GM21723 (cell line): ENCODE results near the gene SBF2.

Experiments
- ATAC-seq: cut with Tn5 transposase; IDR thresholded peaks from one replicate; pipeline ENCODE4 v1.9.1; 2021; ENCODE audit warnings: mild to moderate bottlenecking, moderate library complexity; ENCODE audit not compliant: unreplicated experiment

The SBF2 gene

DNA sequence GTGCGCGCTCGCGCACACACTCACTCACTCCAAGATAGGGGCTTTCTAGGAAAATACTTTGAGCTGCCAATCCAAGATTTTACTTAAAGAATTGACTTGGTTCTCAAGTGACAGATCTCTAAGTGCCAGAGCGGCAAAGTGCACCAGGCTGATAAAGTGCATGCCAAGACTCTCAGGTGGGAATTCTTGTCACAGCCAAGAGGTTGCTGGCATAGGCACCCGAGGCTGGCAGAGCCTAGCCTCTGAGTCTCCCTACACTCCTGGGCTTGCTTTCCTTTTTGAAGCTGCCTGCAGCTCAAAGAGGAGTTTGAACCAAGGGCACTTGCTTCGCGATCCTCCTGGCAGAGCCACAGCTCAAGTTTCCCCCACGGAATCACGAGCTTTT lies 8.3 kb upstream of the SBF2 start:
- ATAC-seq: no peak

DNA sequence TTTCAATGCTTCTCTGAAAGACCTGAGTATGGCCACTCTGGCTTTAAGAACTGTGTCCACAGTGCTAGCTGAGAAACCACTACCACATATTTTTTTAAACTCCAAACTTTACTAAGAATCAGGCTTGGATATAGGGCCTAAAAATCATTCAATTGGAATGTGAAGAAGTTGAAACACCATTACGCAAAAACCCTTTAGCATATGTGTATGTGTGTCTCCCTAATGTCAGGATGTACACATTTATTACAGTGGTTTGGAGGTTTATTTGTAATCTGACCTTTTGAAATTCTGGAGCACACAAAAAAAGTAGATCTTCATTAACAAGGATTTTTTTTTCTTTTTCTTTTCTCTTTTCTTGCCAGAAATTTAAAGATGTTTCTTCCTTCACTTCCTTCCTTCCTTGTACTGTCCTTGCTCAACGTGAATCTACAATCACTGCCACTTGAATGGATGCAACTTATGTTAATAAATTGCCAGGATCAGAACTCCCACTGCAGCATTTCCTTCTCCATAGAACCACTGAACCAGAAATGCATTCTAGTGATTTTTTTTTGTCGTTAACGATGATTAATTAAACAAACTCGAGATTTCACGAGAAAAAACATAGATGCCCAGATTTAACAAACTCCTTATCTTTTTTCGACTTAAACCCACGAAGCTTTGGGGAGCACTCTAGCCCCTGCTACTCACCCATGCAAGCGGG lies 7.8 kb upstream of the SBF2 start:
- ATAC-seq: no peak

DNA sequence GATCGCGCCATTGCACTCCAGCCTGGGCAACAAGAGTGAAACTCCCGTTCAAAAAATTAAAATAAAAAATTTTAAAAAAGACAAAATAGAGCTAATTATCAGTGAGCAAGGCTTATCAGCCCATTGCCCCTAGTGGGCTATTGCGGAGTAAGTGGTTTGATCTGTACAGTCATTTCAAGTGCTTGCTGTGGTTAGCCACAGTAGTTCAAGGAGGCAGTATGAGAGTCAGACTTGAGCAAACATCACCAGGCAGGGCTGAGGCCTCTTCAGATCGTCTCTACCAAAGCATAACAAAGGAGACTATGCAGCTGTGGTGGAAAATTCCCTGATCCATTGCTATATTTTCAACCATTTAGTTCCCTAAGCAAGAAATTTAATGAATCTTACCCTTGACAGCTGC lies 4.3 kb upstream of the SBF2 start:
- ATAC-seq: peak; percentile 82

DNA sequence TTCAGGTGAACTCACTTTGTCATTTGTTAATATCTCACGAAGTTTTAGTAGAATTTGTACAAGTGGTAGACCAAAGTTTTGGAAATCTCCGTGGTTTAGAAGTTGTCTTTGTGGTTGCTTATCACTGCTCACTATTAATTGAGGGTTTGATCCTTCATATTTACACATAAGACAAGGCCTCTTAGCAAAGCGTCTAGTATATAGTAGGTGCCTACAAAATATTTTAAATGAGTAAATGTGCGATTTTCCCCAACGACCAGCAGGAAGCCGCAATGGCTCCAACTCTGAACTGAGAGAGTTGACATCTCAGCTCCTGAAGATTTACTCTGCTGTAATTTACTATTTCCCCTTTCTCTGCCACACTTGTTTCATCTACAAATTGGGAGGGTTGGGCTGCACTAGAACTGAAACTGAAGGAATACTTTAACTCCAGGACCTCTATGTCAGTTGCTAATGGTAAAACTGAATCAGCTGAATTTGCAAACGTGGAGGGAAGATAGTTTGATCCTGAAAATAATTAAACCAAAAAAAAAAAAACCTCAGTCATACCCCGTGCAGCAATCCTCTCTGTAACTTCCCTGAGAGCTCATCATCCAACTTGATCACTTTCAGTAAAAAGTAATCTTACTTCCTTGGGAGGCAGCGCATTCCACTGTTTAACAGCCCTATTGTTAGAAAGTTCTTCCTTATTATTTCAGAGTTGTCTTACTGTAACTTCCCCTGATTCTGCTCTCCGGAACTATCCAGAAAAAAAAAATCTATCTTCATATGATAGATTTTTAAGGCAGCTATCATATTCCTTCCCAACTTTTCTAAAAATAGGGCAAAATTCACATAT lies 1.3 kb upstream of the SBF2 start:
- ATAC-seq: no peak

DNA sequence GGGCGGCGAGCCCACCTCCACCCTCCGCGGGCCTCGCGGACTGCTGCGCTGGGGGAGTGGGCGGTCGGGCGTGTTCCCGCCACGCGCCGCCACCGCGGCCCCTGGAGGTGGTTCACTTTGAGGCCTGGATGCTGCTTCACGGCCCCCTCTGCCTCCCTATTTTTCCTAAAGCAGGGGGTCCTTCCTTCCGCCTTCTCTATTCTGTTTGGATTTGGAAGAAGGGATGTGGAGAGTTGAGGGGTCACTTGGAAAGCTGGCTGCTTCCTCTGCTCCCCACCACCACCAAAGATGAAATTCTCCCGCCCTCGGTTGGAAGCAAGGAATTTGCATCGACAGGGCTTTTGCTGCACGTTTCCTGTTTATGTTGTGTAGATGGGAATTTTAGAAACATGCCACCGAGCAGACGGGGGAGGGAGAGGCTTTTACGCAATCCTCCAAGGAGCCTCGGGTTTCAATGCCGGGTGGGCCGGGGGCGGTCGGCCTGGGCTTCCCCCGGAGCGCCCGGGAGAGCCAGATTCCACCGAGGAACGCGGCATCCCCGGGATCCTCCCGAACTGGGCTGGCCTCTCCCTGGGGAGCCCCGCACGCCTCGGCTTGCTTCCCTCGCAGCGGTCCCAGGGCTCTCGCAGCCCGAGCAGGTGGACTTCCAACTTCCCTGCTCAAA lies 403 bp upstream of the SBF2 start:
- ATAC-seq: no peak

DNA sequence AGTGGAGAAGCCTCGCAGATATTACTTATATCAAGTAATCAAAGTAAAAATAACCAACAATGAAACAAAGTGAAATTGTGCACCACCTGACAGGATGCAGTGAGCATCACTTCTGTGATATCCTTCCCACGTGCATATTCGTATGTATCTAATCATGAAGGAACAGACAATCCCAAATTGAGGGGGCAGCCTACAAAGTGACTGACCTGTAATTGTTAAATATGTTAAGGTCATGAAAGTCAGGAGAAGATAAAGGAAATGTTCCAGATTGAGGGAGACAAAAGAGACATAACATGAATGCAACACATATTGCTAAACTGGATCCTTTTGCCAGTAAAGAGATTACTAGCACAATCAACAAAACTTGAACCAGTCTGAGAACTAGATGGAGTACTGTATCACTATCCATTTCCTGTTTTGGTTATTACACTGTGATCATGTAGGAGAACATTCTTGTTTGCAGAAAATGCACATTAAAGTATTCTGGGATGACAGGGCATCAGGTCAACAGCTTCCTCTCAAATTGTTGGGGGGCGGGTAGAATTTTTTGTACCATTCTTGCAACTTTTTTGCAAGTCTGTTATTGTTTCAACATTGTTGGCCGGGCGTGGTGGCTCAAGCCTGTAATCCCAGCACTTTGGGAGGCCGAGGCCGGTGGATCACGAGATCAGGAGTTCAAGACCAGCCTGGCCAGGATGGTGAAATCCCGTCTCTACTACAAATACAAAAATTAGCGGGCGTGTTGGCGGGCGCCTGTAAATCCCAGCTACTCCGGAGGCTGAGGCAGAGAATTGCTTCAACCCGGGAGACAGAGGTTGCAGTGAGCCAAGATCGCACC lies 2.0 kb downstream of the SBF2 start:
- ATAC-seq: no peak

DNA sequence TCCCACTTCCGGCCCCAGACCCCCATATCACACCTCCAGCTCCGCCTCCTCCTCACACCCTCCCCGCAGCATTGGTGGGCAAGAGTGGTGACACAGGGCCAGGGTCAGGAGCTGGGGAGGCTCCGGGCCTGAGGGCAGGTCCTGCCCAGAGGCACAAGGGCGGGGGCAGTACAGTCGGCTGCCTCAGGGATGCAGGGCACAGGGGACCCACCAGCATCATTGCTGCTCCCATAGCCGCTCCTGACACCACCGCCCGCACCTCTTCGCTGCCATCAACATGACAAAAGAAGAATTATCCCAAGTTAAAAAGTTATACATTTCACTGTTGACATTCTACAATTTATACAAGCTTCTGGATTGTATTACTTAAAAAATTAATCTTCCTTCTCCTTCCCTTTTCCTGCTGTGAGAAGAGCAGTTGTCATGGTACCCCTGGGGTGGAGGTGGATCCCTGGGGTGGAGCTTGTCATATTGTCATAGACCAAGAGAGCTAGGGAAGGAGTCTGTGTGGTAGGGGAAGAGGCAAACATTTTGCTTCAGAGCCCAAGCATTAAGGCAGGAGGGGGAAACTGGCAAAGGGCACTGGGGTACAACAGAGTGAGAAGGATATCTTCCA lies 4.1 kb downstream of the SBF2 start:
- ATAC-seq: no peak

DNA sequence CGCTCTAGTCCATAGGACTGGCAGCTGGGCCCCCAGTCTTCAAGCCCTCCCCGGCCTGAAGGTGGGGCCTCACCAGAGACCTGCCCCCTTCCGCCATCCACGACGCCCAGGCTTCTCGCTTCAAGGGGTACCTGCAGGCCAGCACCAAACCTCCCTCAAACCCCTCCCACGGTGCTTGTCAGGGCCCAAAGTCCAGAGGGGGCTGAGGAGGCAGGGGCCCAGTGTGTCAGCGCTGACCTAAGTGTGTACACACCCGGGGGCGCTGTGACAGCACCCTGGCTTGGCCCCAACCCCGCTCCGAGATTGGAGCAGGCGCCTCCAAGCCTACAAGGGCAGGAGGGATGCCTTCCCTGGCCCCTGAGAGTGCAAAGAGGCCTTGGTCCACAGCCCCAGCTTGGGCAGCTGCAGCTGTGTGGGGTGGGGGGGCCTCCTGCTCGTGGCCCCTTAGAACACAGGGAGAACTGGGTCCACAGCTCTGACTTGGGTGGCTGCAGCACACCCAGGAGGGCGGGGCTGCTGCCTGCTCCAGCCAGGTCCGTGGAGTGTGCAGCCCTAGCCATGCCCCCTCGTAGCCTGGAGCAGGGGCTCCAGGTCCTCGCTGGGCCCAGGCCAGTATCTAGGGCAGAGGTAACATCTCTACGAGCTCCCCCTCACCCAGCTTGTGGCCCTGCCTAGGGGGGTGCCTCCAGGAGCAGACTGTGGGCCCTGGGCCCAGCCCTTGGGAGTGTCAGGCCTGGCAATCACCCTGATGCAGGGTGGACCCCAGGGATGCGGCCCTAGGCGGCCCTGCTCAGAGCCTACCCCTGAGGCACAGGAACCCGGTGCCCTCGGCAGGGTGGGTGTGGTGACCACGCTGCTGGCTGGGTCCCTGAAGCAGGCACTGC lies 4.9 kb downstream of the SBF2 start:
- ATAC-seq: no peak

DNA sequence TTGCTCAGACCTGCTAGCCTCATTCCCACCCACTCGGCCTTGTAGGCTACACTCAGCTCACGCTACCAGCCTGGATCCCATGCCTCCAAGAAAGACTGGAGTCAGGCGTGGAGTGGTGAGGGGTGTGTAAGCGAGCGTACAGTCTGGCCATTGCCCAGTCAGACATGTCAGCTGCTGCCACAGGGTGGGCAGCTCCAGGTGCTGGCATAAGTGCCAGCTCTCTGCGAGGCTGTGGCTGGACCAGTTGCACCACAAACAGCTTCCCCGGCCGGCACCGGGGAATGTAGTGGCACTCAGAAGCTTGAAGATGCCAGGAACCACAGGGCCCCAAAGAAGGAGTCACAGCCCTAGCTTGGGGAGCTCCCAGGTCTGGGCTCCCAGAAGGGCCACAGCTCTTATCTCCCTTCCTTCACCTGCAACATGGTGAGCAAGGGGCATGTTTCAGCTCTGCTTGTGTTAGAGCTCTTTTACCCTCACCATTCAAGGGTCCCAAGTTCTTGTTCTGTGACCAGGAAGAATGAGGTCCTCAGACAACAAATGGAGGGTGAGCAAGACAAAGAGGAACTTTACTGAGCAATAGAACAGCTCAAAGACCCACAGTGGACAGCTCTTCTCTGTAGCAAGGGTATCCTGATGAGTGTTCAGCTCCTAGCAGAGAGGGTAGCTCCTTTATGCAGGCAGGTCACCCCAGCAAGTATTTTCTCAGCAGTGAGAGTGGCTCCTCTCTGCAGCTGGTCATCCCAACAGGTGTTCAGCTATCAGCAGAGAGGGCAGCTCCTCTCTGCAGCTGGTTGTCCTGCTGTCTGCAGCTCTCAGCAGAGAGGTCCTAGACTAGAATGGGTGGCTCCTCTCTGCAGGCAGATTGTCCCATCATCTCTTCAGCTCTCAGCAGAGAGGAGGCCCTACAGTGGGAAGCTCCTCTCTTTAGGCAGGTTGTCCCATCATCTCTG lies 6.0 kb downstream of the SBF2 start:
- no peak for ATAC-seq

DNA sequence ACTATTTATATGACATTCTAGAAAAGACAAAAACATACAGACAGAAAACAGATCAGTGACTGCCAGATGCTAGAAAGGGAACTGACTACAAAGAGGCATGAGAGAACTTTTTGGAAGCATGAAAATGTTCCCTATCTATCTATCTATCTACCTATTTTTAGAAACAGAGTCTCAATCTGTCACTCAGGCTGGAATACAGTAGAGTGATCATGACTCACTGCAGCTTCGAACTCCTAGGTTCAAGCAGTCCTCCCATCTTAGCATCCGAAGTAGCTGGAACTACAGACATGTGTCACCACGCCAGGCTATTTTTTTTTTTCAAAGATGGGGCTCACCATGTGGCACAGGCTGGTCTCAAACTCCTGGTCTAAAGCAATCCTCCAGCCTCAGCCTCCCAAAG lies 6.9 kb downstream of the SBF2 start:
- no peak for ATAC-seq

DNA sequence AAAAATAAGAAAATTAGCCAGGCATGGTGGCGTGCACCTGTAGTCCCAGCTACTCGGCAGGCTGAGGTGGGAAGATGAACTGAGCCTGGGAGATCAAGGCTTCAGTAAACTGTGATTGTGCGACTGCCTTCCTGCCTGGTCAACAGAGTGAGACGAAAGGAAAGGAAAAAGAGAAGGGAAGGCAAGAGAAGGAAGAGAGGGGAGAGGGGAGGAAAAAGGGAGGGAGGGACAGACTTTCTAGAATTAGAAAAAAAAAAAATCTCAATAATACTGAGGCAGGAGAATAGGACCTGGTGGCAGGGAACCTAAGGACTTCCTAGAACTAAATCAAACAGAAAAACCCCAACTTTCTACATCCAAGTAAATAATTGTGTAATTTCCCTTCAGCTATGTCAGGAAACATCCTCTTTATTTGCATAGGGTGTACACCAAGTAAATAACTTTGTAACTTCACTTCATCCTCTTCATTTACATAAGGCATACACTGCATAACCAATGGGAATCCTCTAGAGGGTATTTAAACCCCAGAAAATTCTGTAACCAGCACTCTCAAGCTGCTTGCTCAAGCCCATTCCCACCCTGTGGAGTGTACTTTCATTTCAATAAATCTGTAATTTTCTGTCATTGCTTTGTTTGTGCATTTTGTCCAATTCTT lies 8.7 kb downstream of the SBF2 start:
- no peak for ATAC-seq

DNA sequence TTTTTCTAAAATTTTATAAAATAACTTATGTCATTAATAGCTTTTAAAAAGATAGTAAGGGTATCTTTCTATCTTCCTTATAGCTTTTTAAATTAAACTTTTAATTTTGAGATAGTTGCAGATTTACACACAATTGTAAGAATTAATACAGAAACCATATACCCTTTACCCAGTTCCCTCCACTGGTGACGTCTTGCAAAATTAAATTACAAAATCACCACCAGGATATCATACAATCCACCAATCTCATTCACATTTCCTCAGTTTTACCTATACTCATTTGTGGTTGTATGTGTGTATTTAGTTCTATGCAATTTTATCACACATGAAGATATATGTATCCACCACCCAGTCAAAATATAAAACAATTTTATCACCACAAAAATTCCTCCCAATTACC lies 10.0 kb downstream of the SBF2 start:
- no peak for ATAC-seq

DNA sequence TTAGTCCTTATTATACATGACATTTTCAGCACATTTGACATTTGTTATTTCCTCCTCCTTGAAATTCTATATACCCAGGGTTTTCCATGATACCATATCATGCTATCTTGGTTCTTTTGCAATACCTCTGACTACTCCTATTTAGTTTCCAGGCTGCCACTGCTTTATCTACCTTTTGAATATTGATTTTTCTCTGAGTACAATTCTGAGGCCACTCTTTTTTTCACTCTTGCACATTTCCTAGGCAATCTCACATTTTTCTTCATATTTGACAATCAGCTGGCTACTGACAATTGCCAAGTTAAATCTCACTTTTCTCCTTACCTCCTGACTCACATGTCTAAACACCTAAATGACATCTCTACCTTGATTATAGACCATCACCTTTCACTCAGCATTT lies 11.9 kb downstream of the SBF2 start:
- ATAC-seq: no peak

DNA sequence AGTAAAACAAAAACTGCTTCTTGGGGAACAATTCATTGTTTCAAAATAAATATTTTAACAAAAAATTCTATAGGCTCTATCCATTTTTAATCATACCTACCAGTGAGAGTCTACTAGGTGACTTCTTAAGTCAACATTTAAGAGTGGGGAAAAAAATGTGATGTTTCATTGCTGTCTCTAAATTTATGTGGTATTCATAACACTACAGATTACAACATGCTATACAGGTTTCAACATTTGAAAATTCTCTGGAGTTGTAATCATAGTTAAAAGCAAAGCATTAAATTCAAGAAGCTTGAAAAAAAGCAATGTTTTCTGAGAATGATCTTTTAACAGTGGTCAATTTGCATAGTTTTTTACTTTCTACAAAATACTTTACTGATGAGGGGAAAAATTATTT lies 18.3 kb downstream of the SBF2 start:
- ATAC-seq: no peak

DNA sequence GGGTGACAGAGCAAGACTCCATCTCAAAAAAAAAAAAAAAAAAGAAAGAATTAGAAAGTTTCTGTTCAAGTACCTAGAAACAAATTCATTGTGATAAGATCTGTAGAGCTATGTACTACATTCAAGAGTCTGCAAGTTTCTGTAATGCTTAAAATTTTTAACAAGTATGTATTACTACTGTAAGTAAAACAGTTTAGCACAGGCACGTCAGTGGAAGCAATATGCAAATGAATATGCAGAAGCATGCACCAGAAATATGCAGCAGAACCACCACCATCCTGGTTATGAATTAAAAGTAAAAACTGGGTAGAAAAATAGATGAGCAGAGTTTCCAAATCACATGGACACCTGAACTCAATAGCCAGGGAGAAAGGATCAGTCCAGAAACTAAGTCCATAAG lies 19.3 kb downstream of the SBF2 start:
- no peak for ATAC-seq

DNA sequence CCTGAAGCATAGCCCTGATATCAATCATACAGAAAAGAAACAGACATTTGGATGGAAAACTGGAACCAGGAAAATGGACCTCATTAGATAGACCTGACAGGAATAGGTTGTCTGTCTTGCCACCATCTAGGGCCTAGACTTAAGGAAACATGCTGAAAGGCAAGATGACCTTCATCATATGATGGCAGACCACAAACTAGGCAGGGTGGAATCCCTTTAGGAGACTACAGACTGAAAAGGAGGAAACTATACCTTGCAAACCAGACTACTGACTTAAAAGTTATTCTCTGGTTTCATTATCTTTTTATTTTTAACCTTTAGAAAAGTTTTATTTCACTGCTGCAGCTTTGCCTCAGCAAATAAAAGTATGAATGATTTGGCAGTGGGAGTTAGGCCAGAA lies 20.3 kb downstream of the SBF2 start:
- ATAC-seq: no peak

DNA sequence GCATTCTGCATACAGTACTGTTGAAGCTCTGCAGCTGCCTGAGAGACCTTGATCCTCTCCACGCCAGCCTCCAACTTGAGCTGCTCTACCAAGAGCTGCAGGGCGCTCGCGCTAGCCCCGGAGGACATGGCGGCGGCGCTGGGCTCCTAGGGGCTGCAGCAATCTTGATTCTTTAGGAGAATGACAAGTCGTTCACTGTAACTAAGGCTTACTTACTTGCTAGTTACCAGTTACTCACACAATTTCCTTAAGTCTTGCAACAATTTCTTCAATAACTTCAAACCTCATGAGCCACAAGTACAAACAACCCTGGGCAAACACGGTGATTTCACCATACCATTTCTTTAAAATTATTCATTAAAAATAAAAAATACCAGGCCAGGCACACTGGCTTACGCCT lies 21.9 kb downstream of the SBF2 start:
- no peak for ATAC-seq
